ENCODE results near the gene EDRF1.

Gene EDRF1

GRCh38 chr10:125808047-125808446, 88.5 kb downstream of the EDRF1 start:
- no peak for DNase-seq
- in situ Hi-C loops (cut with HindIII; ENCODE audit: low pct_ligation_motif_present, low pct_unique_long_range_greater_than_20kb, low sequenced_read_pairs): no loop called here

- in situ Hi-C loops (cut with HindIII; ENCODE audit: low pct_ligation_motif_present, low pct_unique_long_range_greater_than_20kb, low sequenced_read_pairs): no loop called here
- DNase-seq: no peak
Observed at GRCh38 chr10:125811251-125811650, 91.7 kb downstream of the EDRF1 start.

GRCh38 chr10:125812128-125812750, 92.7 kb downstream of the EDRF1 start:
- in situ Hi-C loops (cut with HindIII; ENCODE audit: low pct_ligation_motif_present, low pct_unique_long_range_greater_than_20kb, low sequenced_read_pairs): no loop called here
- DNase-seq: no peak
